Measurements from ENCODE around the gene TGFA. TPM values are rescaled to one million over a fixed set of nuclear protein-coding genes. Genes with fewer than 3 reads are reported as not detected.

Gene TGFA
- total and polyA plus RNA-seq, 2 experiments from 2014 or later: 1.4 to 6.5 TPM

GRCh38 chr2:70603066-70603465, 49.4 kb upstream of the TGFA start:
- no peak for ATAC-seq
- H3K9me2 ChIP-seq (ENCODE audit: insufficient read depth): no peaks in the 10 kb centered on the region; the same call in 1 of the 2 replicates
- no peaks in the 10 kb centered on the region for H3K36me3 ChIP-seq (ENCODE audit: insufficient read depth)
- H4K20me1 ChIP-seq (replicated peaks; ENCODE audit: insufficient read depth): no peaks in the 10 kb centered on the region
- Mint-ChIP-seq H3K9me3 (peaks cover 6% of the 10 kb centered on the region; the same call in 2 of the 3 replicates), H3K4me1 (no peaks in the 10 kb centered on the region), H3K36me3 (ENCODE audit: low read depth) (peaks cover 5% of the 10 kb centered on the region; the same call in 1 of the 3 replicates), H3K27me3 (ENCODE audit: insufficient read depth, low read depth, poor library complexity) (peaks cover 2% of the 10 kb centered on the region), H3K27ac (no peak overlapping the region), H3K4me3 (no peak overlapping the region)
- H3K27ac ChIP-seq (ENCODE audit: low read depth): no peak overlapping the region
- no peak overlapping the region for H2AFZ ChIP-seq
- no peaks in the 10 kb centered on the region for H3K27me3 ChIP-seq (ENCODE audit: insufficient read depth)
- no peaks in the 10 kb centered on the region for H3K79me2 ChIP-seq (replicated peaks; ENCODE audit: insufficient read depth)
- DNase-seq (ENCODE audit: low spot score): no peak
- no peak overlapping the region for H3K4me2 ChIP-seq
- H3F3A ChIP-seq (replicated peaks; ENCODE audit: low read depth): no peaks in the 10 kb centered on the region
- H3K4me1 ChIP-seq (ENCODE audit: insufficient read depth): no peaks in the 10 kb centered on the region
- no peak for TF ChIP-seq EZH2 (IDR thresholded peaks at IDR 0.05; ENCODE audit: low read depth, unreplicated experiment)
- peak in 1 of 2 experiments; percentile 20; a peak in 1 of 4 replicates for TF ChIP-seq CTCF (conservative IDR thresholded peaks at IDR 0.05; ENCODE audit: low read depth in 2 of 2)
- no peak overlapping the region for H3K4me3 ChIP-seq

- peaks cover 6% of the 10 kb centered on the region; the same call in 1 of the 3 replicates for H3K36me3 Mint-ChIP-seq (ENCODE audit: low read depth)
- no peak overlapping the region for H3K4me3 Mint-ChIP-seq
- ATAC-seq (no peak), DNase-seq (ENCODE audit: low spot score) (no peak)
- H4K20me1 ChIP-seq (replicated peaks; ENCODE audit: insufficient read depth): no peaks in the 10 kb centered on the region
- peaks cover 11% of the 10 kb centered on the region; the same call in 2 of the 3 replicates for H3K4me1 Mint-ChIP-seq
- H3K27ac ChIP-seq (ENCODE audit: low read depth): no peak overlapping the region
- no peaks in the 10 kb centered on the region for H3K27me3 ChIP-seq (ENCODE audit: insufficient read depth)
- no peak overlapping the region for H3K27ac Mint-ChIP-seq
- no peak overlapping the region for H2AFZ ChIP-seq
- no peak overlapping the region for H3K4me2 ChIP-seq
- H3F3A ChIP-seq (replicated peaks; ENCODE audit: low read depth): no peaks in the 10 kb centered on the region
- no peaks in the 10 kb centered on the region for H3K9me2 ChIP-seq (ENCODE audit: insufficient read depth)
- peaks cover 9% of the 10 kb centered on the region for H3K27me3 Mint-ChIP-seq (ENCODE audit: insufficient read depth, low read depth, poor library complexity)
- no peaks in the 10 kb centered on the region for H3K79me2 ChIP-seq (replicated peaks; ENCODE audit: insufficient read depth)
- H3K4me3 ChIP-seq: no peak overlapping the region
- H3K36me3 ChIP-seq (ENCODE audit: insufficient read depth): no peaks in the 10 kb centered on the region
- H3K9me3 Mint-ChIP-seq: peaks cover 11% of the 10 kb centered on the region; the same call in 2 of the 3 replicates
- no peaks in the 10 kb centered on the region; the same call in 1 of the 2 replicates for H3K4me1 ChIP-seq (ENCODE audit: insufficient read depth)
- no peak for TF ChIP-seq EZH2 (IDR thresholded peaks at IDR 0.05; ENCODE audit: low read depth, unreplicated experiment)
- no peak for TF ChIP-seq ETS1 (IDR thresholded peaks at IDR 0.05)
- no peak for TF ChIP-seq JUNB (IDR thresholded peaks at IDR 0.05; ENCODE audit: unreplicated experiment)
- TF ChIP-seq ZNF114 (CRISPR knock-in tag; IDR thresholded peaks at IDR 0.05): no peak
- TF ChIP-seq ZNF331 (CRISPR knock-in tag; IDR thresholded peaks at IDR 0.05; ENCODE audit: low read depth): no peak
- TF ChIP-seq EZH2phosphoT487 (IDR thresholded peaks at IDR 0.05; ENCODE audit: unreplicated experiment): no peak
- TF ChIP-seq NANOG (IDR thresholded peaks at IDR 0.05; ENCODE audit: borderline replicate concordance): no peak
- no peak for TF ChIP-seq REST (IDR thresholded peaks at IDR 0.05; ENCODE audit: unreplicated experiment)
- TF ChIP-seq POLR2AphosphoS5 (IDR thresholded peaks at IDR 0.05; ENCODE audit: low read depth): no peak
- TF ChIP-seq CREB1 (CRISPR knock-in tag; IDR thresholded peaks at IDR 0.05; ENCODE audit: low read depth): no peak
- TF ChIP-seq CTCF (conservative IDR thresholded peaks at IDR 0.05; ENCODE audit: low read depth in 2 of 2): no peak
- no peak for TF ChIP-seq STAT1 (IDR thresholded peaks at IDR 0.05; ENCODE audit: unreplicated experiment)
Measured at GRCh38 chr2:70598197-70598596, 44.6 kb upstream of the TGFA start.
